BLaER1 treated with 17β-estradiol and CSF1 and Interleukin-3, amounts not matched to agents 10 nM and 100 nM (cell line): ENCODE results near the gene SLC5A5.

Source experiments
- H3K27ac ChIP-seq, 11 experiments: shearing (Covaris generic); formaldehyde crosslinking; 2 replicates each; pipeline ENCODE4 v1.8.1; 2022
- H3K27me3 ChIP-seq, 11 experiments: shearing (Covaris generic); formaldehyde crosslinking; 2 replicates each; pipeline ENCODE4 v1.8.1; 2022
- H3K36me3 ChIP-seq, 11 experiments: shearing (Covaris generic); formaldehyde crosslinking; 2 replicates each; pipeline ENCODE4 v1.8.1; 2022
- H3K4me1 ChIP-seq, 10 experiments: shearing (Covaris generic); formaldehyde crosslinking; 2 replicates each; pipeline ENCODE4 v1.8.1; 2022
- H3K4me2 ChIP-seq, 11 experiments: shearing (Covaris generic); formaldehyde crosslinking; 2 replicates each; pipeline ENCODE4 v1.8.1; 2022
- H3K4me3 ChIP-seq, 10 experiments: shearing (Covaris generic); formaldehyde crosslinking; 2 replicates each; pipeline ENCODE4 v1.8.1; 2022
- H3K9ac ChIP-seq, 11 experiments: shearing (Covaris generic); formaldehyde crosslinking; 2 replicates each; pipeline ENCODE4 v1.8.1; 2022
- H3K9me3 ChIP-seq, 11 experiments: shearing (Covaris generic); formaldehyde crosslinking; replicated peaks in 1 of 11; 2 replicates each; pipeline ENCODE4 v1.8.1; 2022
- H4K20me1 ChIP-seq, 11 experiments: shearing (Covaris generic); formaldehyde crosslinking; 2 replicates each; pipeline ENCODE4 v1.8.1; 2022
- Cebpa-rat ChIP-seq, 11 experiments: shearing (Covaris generic); IDR thresholded peaks; 2 replicates each; pipeline ENCODE4 v1.8.1; 2022

The SLC5A5 gene

DNA sequence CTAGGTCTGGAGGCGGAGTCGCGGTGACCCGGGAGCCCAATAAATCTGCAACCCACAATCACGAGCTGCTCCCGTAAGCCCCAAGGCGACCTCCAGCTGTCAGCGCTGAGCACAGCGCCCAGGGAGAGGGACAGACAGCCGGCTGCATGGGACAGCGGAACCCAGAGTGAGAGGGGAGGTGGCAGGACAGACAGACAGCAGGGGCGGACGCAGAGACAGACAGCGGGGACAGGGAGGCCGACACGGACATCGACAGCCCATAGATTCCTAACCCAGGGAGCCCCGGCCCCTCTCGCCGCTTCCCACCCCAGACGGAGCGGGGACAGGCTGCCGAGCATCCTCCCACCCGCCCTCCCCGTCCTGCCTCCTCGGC, at the start of gene SLC5A5:
SLC5A5 (plus strand) TSS at position 68 of the 373 bp plus-strand sequence. CDS start 375 bp downstream, outside the sequence.
- peaks cover 6 to 18% (median 12%) of the 10 kb centered on the region in 10 experiments for H3K4me1 ChIP-seq
- H3K36me3 ChIP-seq: no peaks in the 10 kb centered on the region
- peaks cover 48 to 73% (median 57%) of the 10 kb centered on the region in 11 experiments for H3K27me3 ChIP-seq
- H4K20me1 ChIP-seq: peaks cover 0 to 25% (median 7%) of the 10 kb centered on the region in 11 experiments; a peak in 9 of 22 replicates
- no peaks in the 10 kb centered on the region for H3K9me3 ChIP-seq
- no peak for TF ChIP-seq Cebpa-rat (IDR thresholded peaks at IDR 0.05)
- H3K9ac ChIP-seq: no peak within 1 kb of the TSS
- H3K4me3 ChIP-seq: no peak within 1 kb of the TSS
- no peak within 1 kb of the TSS for H3K27ac ChIP-seq
- H3K4me2 ChIP-seq: peak within 1 kb of the TSS in 4 of 11 experiments; percentile 17 to 22 (median 18); a peak in 4 of 22 replicates

DNA sequence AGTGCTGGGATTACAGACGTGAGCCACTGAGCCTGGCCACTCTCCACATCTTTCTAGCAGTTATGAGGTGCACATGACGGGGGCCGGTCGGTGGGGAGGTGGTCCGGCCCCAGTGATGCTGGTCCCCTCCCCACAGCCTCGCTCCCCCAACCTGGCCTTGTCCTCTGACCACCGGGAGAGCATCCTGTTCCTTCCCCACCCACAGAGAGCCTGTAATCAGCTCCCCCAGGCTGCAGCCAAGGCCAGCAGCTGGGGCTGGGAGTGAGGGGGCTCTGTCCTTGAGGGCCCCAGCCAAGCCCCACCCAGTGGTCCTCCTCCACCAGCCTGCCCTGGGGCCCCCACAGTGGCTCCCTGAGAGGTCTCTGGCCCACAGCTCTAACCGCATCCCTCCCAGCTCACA, 47.4 kb upstream of the SLC5A5 start:
- H3K4me2 ChIP-seq: no peak overlapping the region
- no peak overlapping the region for H3K4me3 ChIP-seq
- no peak overlapping the region for H3K27ac ChIP-seq
- H3K36me3 ChIP-seq: peaks cover 15 to 63% (median 42%) of the 10 kb centered on the region in 11 experiments
- H3K4me1 ChIP-seq: peaks cover 0 to 17% (median 3%) of the 10 kb centered on the region in 10 experiments; a peak in 9 of 20 replicates
- peaks cover 0 to 68% (median 0%) of the 10 kb centered on the region in 11 experiments; a peak in 6 of 22 replicates for H4K20me1 ChIP-seq
- no peaks in the 10 kb centered on the region for H3K27me3 ChIP-seq
- no peak for TF ChIP-seq Cebpa-rat (IDR thresholded peaks at IDR 0.05)
- no peak overlapping the region for H3K9ac ChIP-seq
- H3K9me3 ChIP-seq: no peaks in the 10 kb centered on the region

DNA sequence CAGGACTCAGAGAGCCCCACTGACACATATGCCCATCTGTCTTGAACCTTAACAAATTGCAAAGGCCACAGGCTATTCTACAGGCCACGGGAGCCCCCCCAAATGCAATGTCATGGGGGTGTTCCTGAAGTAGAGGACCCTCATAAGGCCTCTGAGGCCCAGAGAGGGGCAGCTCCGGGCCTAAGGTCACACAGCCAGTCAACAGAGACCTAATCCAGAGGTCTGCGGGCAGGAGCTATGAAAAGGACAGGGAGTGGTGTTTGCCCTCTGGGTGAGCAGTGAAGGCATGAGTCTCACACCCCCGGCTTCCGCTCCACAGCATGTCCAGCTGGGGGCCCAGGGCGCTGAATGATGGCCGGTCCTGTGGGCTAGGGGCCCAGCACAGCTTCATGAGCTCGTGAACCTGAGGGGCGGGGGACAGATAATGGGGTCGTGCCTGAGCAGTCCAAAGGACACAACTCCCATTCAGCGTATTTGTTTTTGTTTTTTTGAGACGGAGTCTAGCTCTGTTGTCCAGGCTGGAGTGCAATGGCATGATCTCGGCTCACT, 45.2 kb upstream of the SLC5A5 start:
- H3K27me3 ChIP-seq: no peaks in the 10 kb centered on the region
- peaks cover 0 to 76% (median 0%) of the 10 kb centered on the region in 11 experiments; a peak in 6 of 22 replicates for H4K20me1 ChIP-seq
- H3K36me3 ChIP-seq: peaks cover 27 to 82% (median 61%) of the 10 kb centered on the region in 11 experiments
- H3K4me2 ChIP-seq: no peak overlapping the region
- TF ChIP-seq Cebpa-rat (IDR thresholded peaks at IDR 0.05): no peak
- no peak overlapping the region for H3K9ac ChIP-seq
- no peak overlapping the region for H3K4me3 ChIP-seq
- peaks cover 0 to 20% (median 3%) of the 10 kb centered on the region in 10 experiments; a peak in 9 of 20 replicates for H3K4me1 ChIP-seq
- H3K9me3 ChIP-seq: peaks cover 0 to 6% (median 5%) of the 10 kb centered on the region in 11 experiments; a peak in 15 of 22 replicates
- H3K27ac ChIP-seq: no peak overlapping the region; a peak in 1 of 22 replicates

DNA sequence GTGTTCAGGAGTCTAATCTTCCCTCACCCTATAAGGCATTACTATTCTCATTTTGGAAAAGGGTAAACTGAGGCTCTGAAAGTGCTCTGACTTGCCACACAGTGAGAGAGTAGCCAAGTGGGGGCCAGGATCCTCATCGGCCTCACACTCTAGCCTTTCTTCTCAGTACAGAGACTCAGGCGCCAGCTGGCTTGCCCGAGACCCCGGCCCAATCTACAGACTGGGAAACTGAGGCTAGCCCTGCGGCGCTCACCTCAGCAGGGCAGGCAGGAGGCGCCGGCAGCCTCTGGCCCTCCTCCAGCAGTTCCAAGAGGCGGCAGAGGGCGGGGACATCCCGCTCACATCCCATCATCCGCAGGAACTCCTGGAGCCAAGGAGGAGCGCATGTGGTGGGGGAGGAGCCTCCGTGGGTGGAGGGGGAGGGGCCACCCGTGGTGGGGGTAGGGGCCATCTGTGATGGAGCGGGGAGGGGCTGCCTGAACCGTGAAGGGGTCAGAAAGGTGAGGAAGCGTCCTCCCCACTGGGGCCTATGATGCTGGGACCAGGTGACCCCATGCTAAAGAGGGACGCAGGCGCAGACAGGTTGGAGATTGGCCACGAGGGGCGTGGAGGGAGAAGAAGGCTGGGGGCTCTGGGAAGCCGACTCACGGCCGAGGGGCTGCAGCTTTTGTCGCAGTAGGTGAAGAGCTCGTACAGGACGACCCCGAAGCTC, 41.7 kb upstream of the SLC5A5 start:
- Histone ChIP-seq H3K4me3 (no peak overlapping the region), H3K27me3 (no peaks in the 10 kb centered on the region), H3K9ac (no peak overlapping the region), H3K9me3 (peaks cover 0 to 19% (median 8%) of the 10 kb centered on the region in 11 experiments; a peak in 15 of 22 replicates), H3K27ac (no peak overlapping the region), H3K4me1 (peaks cover 0 to 20% (median 3%) of the 10 kb centered on the region in 10 experiments; a peak in 9 of 20 replicates), H3K36me3 (peaks cover 55 to 97% (median 90%) of the 10 kb centered on the region in 11 experiments), H3K4me2 (no peak overlapping the region), H4K20me1 (peaks cover 0 to 91% (median 0%) of the 10 kb centered on the region in 11 experiments; a peak in 6 of 22 replicates)
- no peak for TF ChIP-seq Cebpa-rat (IDR thresholded peaks at IDR 0.05)

DNA sequence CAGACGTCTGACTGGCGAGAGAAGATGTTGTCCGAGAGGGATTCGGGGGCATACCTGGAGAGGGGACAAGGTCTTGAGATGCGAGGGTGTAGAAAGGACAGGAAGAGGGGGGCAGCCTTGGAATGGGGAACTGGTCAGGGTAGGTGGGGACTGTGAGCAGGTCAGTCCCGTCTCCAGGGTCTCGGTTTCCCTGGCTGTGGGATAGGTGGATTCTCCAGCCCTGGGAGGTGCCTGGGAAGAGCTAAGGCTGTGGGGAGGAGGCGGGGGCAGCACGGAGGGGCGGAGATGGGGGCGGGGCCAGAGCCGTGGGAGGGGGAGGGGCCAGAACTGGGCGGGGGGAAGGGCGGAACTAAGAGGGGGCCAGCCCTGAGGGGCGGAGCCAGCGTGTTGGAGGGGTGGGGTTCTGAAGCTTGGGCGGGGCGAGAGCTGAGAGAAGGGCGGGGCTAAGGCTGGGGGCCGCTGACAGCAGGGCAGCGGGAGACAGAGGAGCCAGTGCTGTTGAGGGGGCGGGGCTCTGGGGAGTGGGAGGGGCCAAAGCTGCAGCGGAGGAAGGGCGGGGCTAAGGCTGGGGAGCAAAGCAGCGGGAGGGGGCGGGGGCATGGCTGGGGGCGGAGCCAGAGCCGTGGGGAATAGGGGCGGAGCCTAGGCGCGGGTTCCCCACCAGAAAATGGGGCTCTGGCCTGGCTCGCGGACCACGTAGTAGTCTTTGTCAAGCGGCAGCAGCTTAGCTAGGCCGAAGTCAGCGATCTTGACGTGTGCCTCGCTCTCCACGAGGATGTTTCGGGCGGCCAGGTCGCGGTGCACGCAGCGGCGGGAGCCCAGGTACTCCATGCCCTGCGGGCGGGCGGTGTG, 41.0 kb upstream of the SLC5A5 start:
- H3K36me3 ChIP-seq: peaks cover 58 to 97% (median 91%) of the 10 kb centered on the region in 11 experiments
- H3K27ac ChIP-seq: no peak overlapping the region
- H3K27me3 ChIP-seq: no peaks in the 10 kb centered on the region
- H4K20me1 ChIP-seq: peaks cover 0 to 93% (median 0%) of the 10 kb centered on the region in 11 experiments; a peak in 7 of 22 replicates
- H3K9me3 ChIP-seq: peaks cover 0 to 19% (median 8%) of the 10 kb centered on the region in 11 experiments; a peak in 15 of 22 replicates
- H3K4me3 ChIP-seq: no peak overlapping the region
- H3K9ac ChIP-seq: no peak overlapping the region
- peaks cover 0 to 20% (median 3%) of the 10 kb centered on the region in 10 experiments; a peak in 9 of 20 replicates for H3K4me1 ChIP-seq
- no peak for TF ChIP-seq Cebpa-rat (IDR thresholded peaks at IDR 0.05)
- no peak overlapping the region for H3K4me2 ChIP-seq

DNA sequence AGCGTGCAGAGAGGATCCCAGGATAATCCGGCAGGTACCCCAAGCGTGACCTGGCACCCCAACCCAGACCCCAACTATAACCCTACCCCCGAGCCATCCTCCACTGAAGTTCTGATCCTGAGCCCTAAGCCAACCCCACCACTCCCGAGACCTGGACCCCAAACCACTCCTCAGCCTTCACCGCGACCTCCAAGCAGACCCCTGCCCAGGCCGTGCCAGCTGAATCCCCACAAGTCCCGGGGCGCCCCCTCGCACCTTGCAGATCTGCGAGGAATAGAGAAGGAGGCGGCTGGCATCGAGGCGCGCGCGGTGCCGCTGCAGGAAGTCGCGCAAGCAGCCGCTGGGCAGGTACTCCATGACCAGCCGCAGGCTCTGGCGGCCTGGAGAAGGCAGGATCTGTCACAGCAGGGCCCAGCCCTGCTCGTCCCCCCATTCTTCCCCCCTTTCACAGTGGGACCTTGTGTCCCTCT, 40.3 kb upstream of the SLC5A5 start:
- Histone ChIP-seq H3K4me2 (no peak overlapping the region), H3K27me3 (no peaks in the 10 kb centered on the region), H3K9me3 (peaks cover 0 to 19% (median 8%) of the 10 kb centered on the region in 11 experiments; a peak in 15 of 22 replicates), H3K36me3 (peaks cover 62 to 97% (median 91%) of the 10 kb centered on the region in 11 experiments), H3K9ac (no peak overlapping the region), H3K4me3 (no peak overlapping the region), H3K27ac (no peak overlapping the region), H3K4me1 (peaks cover 0 to 20% (median 3%) of the 10 kb centered on the region in 10 experiments; a peak in 9 of 20 replicates), H4K20me1 (peaks cover 0 to 93% (median 0%) of the 10 kb centered on the region in 11 experiments; a peak in 7 of 22 replicates)
- TF ChIP-seq Cebpa-rat (IDR thresholded peaks at IDR 0.05): no peak

DNA sequence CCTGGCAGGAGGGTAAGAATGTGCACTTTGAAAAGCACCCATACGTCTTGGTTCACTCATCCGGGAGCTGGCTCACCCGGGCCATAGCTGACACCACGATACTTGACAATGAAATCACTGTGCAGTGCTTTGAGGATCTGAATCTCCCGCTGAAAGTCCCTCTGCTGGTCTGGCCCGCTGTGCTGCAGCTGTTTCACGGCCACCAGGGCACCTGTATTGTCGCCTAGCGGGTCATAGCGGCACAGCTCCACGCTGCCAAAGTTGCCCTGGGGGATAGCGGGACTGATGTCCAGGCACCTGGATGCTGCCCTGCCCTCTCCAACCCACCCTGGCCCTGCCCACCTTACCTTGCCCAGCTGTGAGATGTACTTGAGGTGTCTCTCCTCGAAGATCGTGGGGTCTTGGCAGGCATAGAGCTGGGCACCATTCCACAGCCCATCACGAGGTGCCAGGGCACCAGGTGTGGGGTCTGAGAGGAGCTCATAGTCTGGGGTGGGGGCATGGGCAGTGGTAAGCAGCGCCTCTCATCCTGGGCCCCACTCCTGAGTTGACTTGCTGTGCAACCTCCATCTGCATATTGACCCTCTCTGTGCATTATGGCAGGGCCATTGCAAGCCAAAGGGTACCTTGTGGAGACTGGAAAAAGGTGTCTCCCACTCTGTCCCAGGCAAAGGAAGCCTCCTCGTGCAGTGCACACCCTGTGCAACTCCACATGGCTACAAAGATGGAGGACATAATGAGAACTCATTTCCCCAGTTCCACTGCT, 39.1 kb upstream of the SLC5A5 start:
- no peak overlapping the region for H3K9ac ChIP-seq
- no peaks in the 10 kb centered on the region for H3K27me3 ChIP-seq
- peaks cover 0 to 18% (median 1%) of the 10 kb centered on the region in 10 experiments; a peak in 9 of 20 replicates for H3K4me1 ChIP-seq
- TF ChIP-seq Cebpa-rat (IDR thresholded peaks at IDR 0.05): no peak
- H3K36me3 ChIP-seq: peaks cover 63 to 96% (median 90%) of the 10 kb centered on the region in 11 experiments
- H3K9me3 ChIP-seq: peaks cover 0 to 19% (median 8%) of the 10 kb centered on the region in 11 experiments; a peak in 15 of 22 replicates
- H3K4me2 ChIP-seq: no peak overlapping the region
- no peak overlapping the region for H3K4me3 ChIP-seq
- H4K20me1 ChIP-seq: peaks cover 0 to 86% (median 0%) of the 10 kb centered on the region in 11 experiments; a peak in 7 of 22 replicates
- no peak overlapping the region for H3K27ac ChIP-seq
